A172 (cell line): ENCODE measurements around the gene OR8J1. TPM values are rescaled to one million over a fixed set of nuclear protein-coding genes. Genes with fewer than 3 reads are reported as not detected.
"Not testable (repeated sequence)": the region's sequence is repeated elsewhere in the genome, so short reads cannot be mapped to it uniquely, and the experiment has no call there.

Experiments
- DNase-seq: peaks from one replicate; pipeline ENCODE4 v3.0.0-alpha.2; 2015; ENCODE audit warnings: low spot score
- total RNA-seq: library from RNA; depleted of rRNA; stranded (reverse); fragments of >200 nt; shearing (Covaris generic); gene quantifications from 2 replicates; pipeline ENCODE4 v1.2.3, GENCODE V29; 2014; rRNA removed

Gene OR8J1
- not detected in 2 replicates for total RNA-seq

GRCh38 chr11:56353991-56354390 is at the start of gene OR8J1:
Gene OR8J1 (plus strand): TSS chr11:56354291. CDS start chr11:56360247, 5,956 bp downstream.
- DNase-seq = no peak

GRCh38 chr11:56307836-56308235 is 46.3 kb upstream of the OR8J1 start:
- no peak for DNase-seq

GRCh38 chr11:56314844-56315243 is 39.2 kb upstream of the OR8J1 start, which contains the start of gene OR8K3:
Gene OR8K3 (plus strand): TSS chr11:56315144. CDS start chr11:56318307, 3,163 bp downstream.
- no peak for DNase-seq

GRCh38 chr11:56331861-56332491 is 22.1 kb upstream of the OR8J1 start:
- DNase-seq = no peak

- no peak for DNase-seq
Measured at GRCh38 chr11:56333156-56333555, 20.9 kb upstream of the OR8J1 start.

GRCh38 chr11:56340289-56340688 is 13.8 kb upstream of the OR8J1 start:
- DNase-seq = no peak

- DNase-seq = no peak
Measured at GRCh38 chr11:56345739-56346138, 8.4 kb upstream of the OR8J1 start, which contains the start of gene OR8K1. Gene OR8K1 (plus strand): TSS chr11:56346039. CDS start chr11:56346039, 0 bp downstream.

- DNase-seq = no peak
Measured at GRCh38 chr11:56375324-56375723, 21.2 kb downstream of the OR8J1 start, which contains the start of gene OR8U1. Gene OR8U1 (plus strand): TSS chr11:56375624. CDS start chr11:56375624, 0 bp downstream.

- DNase-seq = no peak
Measured at GRCh38 chr11:56380120-56380519, 26.0 kb downstream of the OR8J1 start.

GRCh38 chr11:56394381-56394780 is 40.3 kb downstream of the OR8J1 start:
- DNase-seq = no peak

GRCh38 chr11:56396047-56396446 is 42.0 kb downstream of the OR8J1 start:
- no peak for DNase-seq

- not testable (repeated sequence) for DNase-seq
Measured at GRCh38 chr11:56401858-56402461, 47.9 kb downstream of the OR8J1 start.

GRCh38 chr11:56404393-56404792 is 50.3 kb downstream of the OR8J1 start:
- DNase-seq = no peak

GRCh38 chr11:56410801-56411200 is 56.7 kb downstream of the OR8J1 start:
- no peak for DNase-seq

Other genes with a start within 250 kb of the OR8J1 start
- gene OR8H3, start 231.9 kb upstream of the OR8J1 start, total RNA-seq = not detected in 2 replicates
- gene OR8J3, start 214.1 kb upstream of the OR8J1 start, total RNA-seq = not detected in 2 replicates
- not detected in 2 replicates for gene OR8K5, start 194.0 kb upstream of the OR8J1 start, total RNA-seq
- not detected in 2 replicates for gene OR5J2, start 177.7 kb upstream of the OR8J1 start, total RNA-seq
- not detected in 2 replicates for gene OR5T2, start 120.0 kb upstream of the OR8J1 start, total RNA-seq
- gene OR5T3, start 102.0 kb upstream of the OR8J1 start, total RNA-seq = not detected in 2 replicates
- not detected in 2 replicates for gene OR5T1, start 80.1 kb upstream of the OR8J1 start, total RNA-seq
- not detected in 2 replicates for gene OR8H1, start 62.0 kb upstream of the OR8J1 start, total RNA-seq
- not detected in 2 replicates for gene OR8K3, start 39.1 kb upstream of the OR8J1 start, total RNA-seq
- not detected in 2 replicates for gene OR8K1, start 8.3 kb upstream of the OR8J1 start, total RNA-seq
- gene OR8U1, start 21.3 kb downstream of the OR8J1 start, total RNA-seq = not detected in 2 replicates
- gene OR5AL1, start 58.4 kb downstream of the OR8J1 start, total RNA-seq = not detected in 2 replicates
- not detected in 2 replicates for gene OR5M3, start 119.1 kb downstream of the OR8J1 start, total RNA-seq
- gene OR5M8, start 137.1 kb downstream of the OR8J1 start, total RNA-seq = not detected in 2 replicates
- gene OR5M11, start 189.0 kb downstream of the OR8J1 start, total RNA-seq = not detected in 2 replicates
- not detected in 2 replicates for gene OR5M10, start 223.4 kb downstream of the OR8J1 start, total RNA-seq